Skeletal muscle tissue (tissue), 4 donors: ENCODE results near the gene PTPRG. TPM values are rescaled to one million over a fixed set of nuclear protein-coding genes. Genes with fewer than 3 reads are reported as not detected.

Source experiments
- H3K27ac ChIP-seq: one replicate; pipeline ENCODE4 v1.7.0; 2013; ENCODE audit warnings: mild to moderate bottlenecking, low read depth, low read length, inconsistent platforms
- H3K27me3 ChIP-seq, 3 donors: one replicate each; pipeline ENCODE4 v1.7.0; 2013; ENCODE audit warnings: low read length in 3 of 3; ENCODE audit not compliant: control insufficient read depth in 3 of 3, insufficient read depth in 3 of 3
- H3K36me3 ChIP-seq, 3 donors: one replicate each; pipeline ENCODE4 v1.7.0; 2013; ENCODE audit warnings: low read length in 3 of 3; ENCODE audit not compliant: control insufficient read depth in 3 of 3, insufficient read depth in 3 of 3
- H3K4me1 ChIP-seq, 3 donors: one replicate each; pipeline ENCODE4 v1.7.0; 2013; ENCODE audit warnings: low read length in 3 of 3, mild to moderate bottlenecking in 3 of 3; ENCODE audit not compliant: control insufficient read depth in 3 of 3, insufficient read depth in 3 of 3
- H3K4me3 ChIP-seq, 3 donors: one replicate each; pipeline ENCODE4 v1.7.0; 2013; ENCODE audit warnings: low read length in 3 of 3
- H3K9ac ChIP-seq, 3 donors: one replicate each; pipeline ENCODE4 v1.7.0; 2013; ENCODE audit warnings: low read length in 3 of 3, mild to moderate bottlenecking in 3 of 3, moderate library complexity in 2 of 3, low read depth in 1 of 3
- H3K9me3 ChIP-seq, 3 donors: one replicate each; pipeline ENCODE4 v1.7.0; 2013; ENCODE audit warnings: low read length in 3 of 3; ENCODE audit not compliant: control insufficient read depth in 3 of 3
- total RNA-seq: library from RNA; depleted of rRNA; stranded (reverse); fragments of >200 nt; gene quantifications from one replicate; pipeline ENCODE4 v1.2.3, GENCODE V29; 2014
- donor health status: Osteomylitis.

PTPRG gene
- total RNA-seq, 1 donor from 2014 or later = 48.5 TPM

DNA sequence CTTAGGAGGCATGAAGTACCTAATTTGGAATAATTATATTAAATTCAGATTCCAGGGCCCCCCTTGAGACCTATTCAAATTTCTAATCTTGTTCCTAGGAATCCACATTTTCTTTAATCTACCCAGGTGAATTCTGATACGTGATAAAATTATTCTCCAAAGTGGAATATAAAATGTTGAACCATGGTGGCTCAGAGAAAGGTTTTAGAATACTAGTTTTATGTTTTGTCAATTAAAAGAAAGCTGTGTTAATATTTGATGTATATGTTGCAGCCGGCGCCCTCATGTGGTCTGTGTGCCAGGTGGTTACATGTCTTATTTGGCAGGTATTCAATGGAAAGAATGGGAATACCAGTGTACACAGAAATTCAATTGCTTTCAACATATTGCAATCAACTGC lies 490.1 kb downstream of the PTPRG start:
- H3K27me3 ChIP-seq = no peaks in the 10 kb centered on the region
- H3K36me3 ChIP-seq = no peaks in the 10 kb centered on the region
- H3K9me3 ChIP-seq = no peaks in the 10 kb centered on the region
- H3K9ac ChIP-seq = no peak overlapping the region
- no peak overlapping the region for H3K4me3 ChIP-seq
- H3K4me1 ChIP-seq = no peaks in the 10 kb centered on the region
- no peak overlapping the region for H3K27ac ChIP-seq

DNA sequence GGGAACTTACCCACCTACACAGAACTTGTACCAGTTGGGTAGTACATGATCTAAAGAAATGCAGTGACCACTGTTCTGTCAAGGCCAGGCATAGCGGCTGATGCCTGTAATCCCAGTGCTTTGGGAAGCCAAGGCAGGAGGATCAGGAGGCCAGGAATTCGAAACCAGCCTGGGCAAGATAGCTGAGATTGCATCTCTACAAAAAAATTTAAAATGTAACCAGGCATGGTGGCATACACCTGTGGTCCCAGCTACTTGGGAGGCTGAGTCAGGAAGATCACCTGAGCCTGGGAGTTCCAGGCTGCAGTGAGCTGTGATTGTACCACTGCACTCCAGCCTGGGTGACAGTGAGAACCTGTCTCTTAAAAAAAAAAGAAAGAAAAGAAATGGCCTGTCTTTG lies 491.0 kb downstream of the PTPRG start:
- H3K9me3 ChIP-seq = no peaks in the 10 kb centered on the region
- H3K9ac ChIP-seq = no peak overlapping the region
- H3K4me3 ChIP-seq = no peak overlapping the region

DNA sequence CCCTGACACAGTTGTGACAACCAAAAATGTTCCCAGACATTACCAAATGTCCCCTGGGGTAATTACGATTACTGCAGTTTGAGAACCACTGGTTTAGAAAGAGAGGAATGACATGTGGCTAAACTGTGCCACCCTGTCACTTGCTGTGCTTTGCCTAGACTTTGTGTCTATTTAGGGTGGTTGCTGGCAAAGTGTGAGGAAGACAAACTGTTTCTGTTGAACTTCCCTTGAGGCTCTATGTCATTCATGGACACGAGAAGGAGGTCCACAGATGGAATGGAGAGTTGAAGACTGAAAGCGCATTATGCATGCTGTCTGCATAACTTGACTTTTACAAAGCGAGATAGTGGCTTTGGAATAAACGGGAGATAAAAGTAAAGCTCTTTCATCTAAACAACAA lies 495.3 kb downstream of the PTPRG start:
- no peaks in the 10 kb centered on the region for H3K27me3 ChIP-seq
- no peak overlapping the region for H3K4me3 ChIP-seq
- no peak overlapping the region for H3K27ac ChIP-seq

More for the DNA sequence above, 491.0 kb downstream of the PTPRG start:
- no peaks in the 10 kb centered on the region for H3K36me3 ChIP-seq
- no peaks in the 10 kb centered on the region for H3K27me3 ChIP-seq
- no peak overlapping the region for H3K27ac ChIP-seq
- peaks cover 0 to 3% (median under 1%) of the 10 kb centered on the region in 3 donors for H3K4me1 ChIP-seq

DNA sequence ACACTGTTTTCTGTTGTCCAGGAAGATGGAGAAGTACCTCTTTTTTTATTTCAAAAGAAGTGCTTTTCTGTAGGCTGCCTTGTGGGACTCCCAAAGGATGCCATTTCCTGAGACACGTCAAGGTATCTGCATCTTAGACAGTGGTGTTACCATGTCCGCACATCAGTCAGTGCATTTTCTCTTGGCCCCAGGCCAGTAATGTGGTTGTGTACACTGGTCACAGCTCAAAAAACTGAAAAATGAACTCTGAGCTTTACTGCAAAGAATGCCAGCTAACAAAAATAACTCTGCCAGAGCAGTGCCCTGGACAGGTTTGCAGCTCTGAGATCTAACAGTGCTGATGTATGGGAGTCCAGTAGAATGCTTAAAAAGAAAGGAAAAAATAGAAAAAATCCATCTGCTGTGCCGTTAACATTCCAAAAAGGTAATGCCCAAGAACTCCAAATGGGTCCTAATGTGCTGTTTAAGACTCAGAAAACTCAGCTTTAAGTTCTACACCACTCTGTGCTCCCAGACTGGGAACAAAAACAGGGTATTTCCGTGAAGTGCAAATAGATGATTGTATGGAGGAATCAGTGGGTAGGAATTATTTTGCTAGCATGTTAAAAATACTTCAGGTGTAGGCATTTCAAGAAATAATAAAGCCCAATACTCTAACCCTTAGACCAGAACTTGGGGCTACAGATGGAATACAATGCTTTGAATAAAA lies 496.1 kb downstream of the PTPRG start:
- Histone ChIP-seq H3K4me1 (peaks cover 0 to 5% (median 2%) of the 10 kb centered on the region in 3 donors), H3K4me3 (no peak overlapping the region), H3K36me3 (no peaks in the 10 kb centered on the region), H3K27ac (no peak overlapping the region), H3K9ac (no peak overlapping the region), H3K9me3 (no peaks in the 10 kb centered on the region), H3K27me3 (no peaks in the 10 kb centered on the region)

More for the DNA sequence above, 495.3 kb downstream of the PTPRG start:
- Histone ChIP-seq H3K9me3 (no peaks in the 10 kb centered on the region), H3K9ac (no peak overlapping the region), H3K36me3 (no peaks in the 10 kb centered on the region), H3K4me1 (peaks cover 0 to 5% (median 2%) of the 10 kb centered on the region in 3 donors)

DNA sequence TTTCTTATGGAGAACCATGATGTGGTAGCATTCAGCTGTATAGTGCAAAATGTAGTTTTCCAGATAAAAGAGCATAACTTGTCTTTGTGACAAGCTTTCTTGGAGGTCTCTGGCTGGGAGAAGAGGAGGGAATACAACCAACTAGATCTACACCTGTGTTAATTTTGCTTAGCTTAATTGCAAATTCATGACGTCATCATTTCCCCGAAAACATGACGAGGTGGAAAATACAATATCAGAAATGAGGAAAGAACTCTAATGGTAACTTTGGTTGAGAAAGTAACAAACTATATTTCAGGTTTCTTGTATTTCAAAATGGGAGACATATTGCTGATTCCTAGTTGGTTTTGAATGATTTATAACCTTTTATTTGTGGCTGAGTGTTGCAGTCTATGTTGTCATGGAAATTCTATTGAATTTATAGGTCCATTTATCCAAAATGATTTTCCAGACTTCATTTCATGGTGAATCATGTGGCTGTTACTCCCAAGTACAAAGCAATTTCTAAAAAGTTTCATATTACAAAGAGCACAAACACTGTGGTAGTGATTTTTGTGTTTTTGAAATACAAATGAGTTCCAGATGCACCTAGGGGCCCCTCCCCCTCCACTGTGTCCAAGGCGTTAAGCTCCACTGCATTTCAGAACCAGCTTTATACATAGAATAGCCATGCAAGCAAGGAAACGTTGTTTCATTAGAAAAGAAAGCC lies 504.8 kb downstream of the PTPRG start:
- no peaks in the 10 kb centered on the region for H3K36me3 ChIP-seq
- H3K27me3 ChIP-seq = no peaks in the 10 kb centered on the region
- no peaks in the 10 kb centered on the region for H3K4me1 ChIP-seq
- no peaks in the 10 kb centered on the region for H3K9me3 ChIP-seq
- H3K27ac ChIP-seq = no peak overlapping the region
- H3K4me3 ChIP-seq = no peak overlapping the region
- H3K9ac ChIP-seq = no peak overlapping the region

DNA sequence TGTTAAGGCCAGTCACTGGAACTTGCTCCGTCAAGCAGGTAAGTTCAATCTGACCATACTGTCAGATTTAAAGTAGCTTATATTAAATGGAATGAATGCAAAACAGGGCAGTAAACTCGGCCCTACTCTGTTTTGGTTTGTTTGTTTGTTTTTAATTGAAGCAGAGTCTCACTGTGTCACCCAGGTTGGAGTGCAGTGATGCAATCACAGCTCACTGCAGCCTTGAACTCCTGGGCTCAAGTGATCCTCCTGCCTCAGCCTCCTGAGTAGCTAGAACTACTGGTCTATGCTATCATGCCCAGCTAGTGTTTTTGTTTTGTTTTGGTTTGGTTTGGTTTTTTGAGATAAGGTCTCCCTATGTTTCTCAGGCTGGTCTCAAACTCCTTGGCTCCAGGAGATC lies 507.0 kb downstream of the PTPRG start:
- Histone ChIP-seq H3K27me3 (no peaks in the 10 kb centered on the region), H3K4me1 (no peaks in the 10 kb centered on the region), H3K36me3 (no peaks in the 10 kb centered on the region), H3K27ac (no peak overlapping the region), H3K9ac (no peak overlapping the region), H3K4me3 (no peak overlapping the region), H3K9me3 (no peaks in the 10 kb centered on the region)

DNA sequence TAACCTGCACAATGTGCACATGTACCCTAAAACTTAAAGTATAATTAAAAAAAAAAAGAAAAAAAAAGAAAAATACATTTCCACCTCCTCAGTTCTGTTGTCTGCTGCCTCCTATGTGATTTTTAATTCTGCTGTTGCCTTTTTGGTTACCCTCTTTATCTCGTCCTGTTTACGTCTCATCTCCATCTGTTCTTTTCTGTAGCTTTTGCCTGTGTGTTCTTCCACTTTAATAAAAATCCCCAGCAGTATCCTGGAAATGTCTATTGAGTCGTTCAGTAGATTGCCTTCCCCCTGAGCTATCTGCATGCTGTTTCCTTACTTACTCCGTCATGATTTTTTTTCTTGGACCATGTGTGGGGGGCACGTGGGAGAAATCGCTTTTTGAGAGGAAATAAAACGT lies 509.5 kb downstream of the PTPRG start:
- Histone ChIP-seq H3K4me1 (no peaks in the 10 kb centered on the region), H3K27ac (no peak overlapping the region), H3K9me3 (no peaks in the 10 kb centered on the region), H3K4me3 (no peak overlapping the region), H3K9ac (no peak overlapping the region), H3K27me3 (no peaks in the 10 kb centered on the region), H3K36me3 (no peaks in the 10 kb centered on the region)

DNA sequence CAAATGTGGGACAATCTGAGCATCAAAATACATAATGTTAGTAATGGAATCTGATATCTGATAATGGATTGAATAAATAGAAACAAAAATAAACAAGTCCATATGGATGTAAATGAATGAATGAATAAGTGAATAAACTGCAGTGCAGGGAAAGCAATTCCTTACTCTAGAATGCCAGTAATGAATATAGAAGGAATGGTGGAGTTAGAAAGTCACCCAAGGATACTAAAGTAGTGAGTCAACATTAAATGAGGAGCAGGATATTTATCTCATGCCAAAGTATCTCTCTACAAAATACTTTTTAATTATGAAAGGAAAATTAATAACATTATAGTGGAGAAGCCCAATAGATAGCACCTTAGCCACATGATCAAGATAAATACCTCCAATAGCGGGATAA lies 511.7 kb downstream of the PTPRG start:
- no peak overlapping the region for H3K9ac ChIP-seq
- no peak overlapping the region for H3K4me3 ChIP-seq
- H3K4me1 ChIP-seq = no peaks in the 10 kb centered on the region
- no peaks in the 10 kb centered on the region for H3K36me3 ChIP-seq
- no peak overlapping the region for H3K27ac ChIP-seq
- no peaks in the 10 kb centered on the region for H3K27me3 ChIP-seq
- H3K9me3 ChIP-seq = no peaks in the 10 kb centered on the region

DNA sequence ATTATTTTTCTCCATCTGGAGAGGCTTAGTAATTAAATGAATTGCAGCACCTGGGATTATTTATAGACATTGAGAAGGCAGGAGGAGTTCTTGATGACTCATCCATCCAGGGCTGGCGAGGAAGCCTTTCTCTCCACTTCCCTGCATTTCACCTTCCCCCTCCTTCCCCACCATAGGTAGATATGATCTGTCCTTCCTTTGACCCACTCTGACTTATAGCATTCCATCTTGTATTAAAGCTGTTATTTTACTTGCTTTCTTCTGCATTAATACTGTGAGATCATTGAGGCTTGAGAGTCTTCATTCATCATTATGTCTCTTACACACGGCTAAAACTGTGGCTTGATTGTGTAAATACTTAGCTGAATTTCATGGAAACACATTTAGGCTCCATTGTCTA lies 523.2 kb downstream of the PTPRG start:
- no peaks in the 10 kb centered on the region for H3K27me3 ChIP-seq

DNA sequence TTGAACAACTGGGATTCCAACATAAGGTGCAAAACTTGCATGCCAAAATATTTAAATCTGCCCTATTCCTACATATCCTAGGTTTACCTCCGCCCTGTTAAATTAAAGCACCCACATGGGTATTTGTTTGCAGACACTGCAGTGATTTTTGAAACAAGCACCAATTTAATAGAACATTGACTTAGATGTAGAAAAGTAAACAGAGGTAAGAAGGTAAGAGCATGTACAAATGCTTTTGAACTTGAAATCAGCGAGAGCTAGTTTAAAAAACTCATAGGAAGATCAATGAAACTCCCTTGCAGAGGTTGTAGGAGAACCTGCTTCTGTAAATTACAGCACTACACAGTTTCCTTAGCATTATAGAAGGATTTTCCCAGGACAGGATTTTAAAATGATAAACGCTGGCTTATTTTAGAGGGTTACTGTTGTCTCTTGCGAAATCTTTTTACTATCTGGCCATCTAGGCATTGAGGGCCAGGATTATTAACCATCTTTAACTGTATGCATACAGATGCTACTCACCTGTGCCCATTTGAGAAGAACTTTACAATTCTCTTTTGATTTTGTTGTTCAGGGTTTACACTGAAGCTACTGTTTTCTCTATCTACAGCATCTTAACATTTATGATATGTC lies 527.2 kb downstream of the PTPRG start:
- Histone ChIP-seq H3K9ac (no peak overlapping the region), H3K36me3 (no peaks in the 10 kb centered on the region), H3K27me3 (no peaks in the 10 kb centered on the region), H3K27ac (no peak overlapping the region), H3K4me3 (no peak overlapping the region), H3K9me3 (no peaks in the 10 kb centered on the region), H3K4me1 (peaks cover 0 to 11% (median 3%) of the 10 kb centered on the region in 3 donors)

More for the DNA sequence above, 523.2 kb downstream of the PTPRG start:
- no peaks in the 10 kb centered on the region for H3K9me3 ChIP-seq
- H3K4me1 ChIP-seq = peaks cover 0 to 4% (median 0%) of the 10 kb centered on the region in 3 donors
- no peak overlapping the region for H3K9ac ChIP-seq
- no peaks in the 10 kb centered on the region for H3K36me3 ChIP-seq
- no peak overlapping the region for H3K4me3 ChIP-seq
- no peak overlapping the region for H3K27ac ChIP-seq
